ENCODE data around the gene EZH2. TPM values are rescaled to one million over a fixed set of nuclear protein-coding genes. Genes with fewer than 3 reads are reported as not detected.

EZH2 gene
- total RNA-seq: 10.6 to 11.0 TPM (median 10.6 TPM) in 3 replicates
- long read RNA-seq, transcript EZH2-203 (20 exons, 2,591 nt): major isoform, 7 of 28 reads
- long read RNA-seq, transcript EZH2-208 (20 exons, 2,466 nt): minor isoform, 6 of 28 reads
- long read RNA-seq, partial matches to known transcripts: 0 of 28 reads
- long read RNA-seq, other reads (novel, unspliced or antisense): 13 of 28 reads

DNA sequence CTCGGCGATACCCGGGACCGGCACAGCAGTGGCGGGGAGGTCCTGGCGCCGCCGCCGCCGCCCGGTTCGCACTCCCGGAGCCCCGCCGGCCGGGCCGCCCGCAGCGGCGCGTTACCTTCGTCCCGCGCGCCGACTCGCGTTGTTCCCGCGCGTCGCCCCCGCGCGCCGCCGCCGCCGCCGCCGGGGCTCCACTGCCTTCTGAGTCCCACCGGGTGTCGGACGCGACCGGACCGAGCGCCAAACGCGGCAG, at the start of gene EZH2:
TSS of gene EZH2 (minus strand) at position 243 of the 250 bp plus-strand sequence. CDS start 36,993 bp downstream, outside the sequence.
- Mint-ChIP-seq H3K27ac (ENCODE audit: unreplicated experiment) (peak within 1 kb of the TSS; percentile 84), H3K27me3 (ENCODE audit: low read depth) (no peaks in the 10 kb centered on the region), H3K4me1 (ENCODE audit: low read depth) (peaks cover 14% of the 10 kb centered on the region), H3K36me3 (ENCODE audit: low read depth) (no peaks in the 10 kb centered on the region), H3K4me3 (ENCODE audit: unreplicated experiment) (peak within 1 kb of the TSS; percentile 89), H3K9me3 (ENCODE audit: low read depth) (no peaks in the 10 kb centered on the region)
- TF ChIP-seq, protein P1, sequence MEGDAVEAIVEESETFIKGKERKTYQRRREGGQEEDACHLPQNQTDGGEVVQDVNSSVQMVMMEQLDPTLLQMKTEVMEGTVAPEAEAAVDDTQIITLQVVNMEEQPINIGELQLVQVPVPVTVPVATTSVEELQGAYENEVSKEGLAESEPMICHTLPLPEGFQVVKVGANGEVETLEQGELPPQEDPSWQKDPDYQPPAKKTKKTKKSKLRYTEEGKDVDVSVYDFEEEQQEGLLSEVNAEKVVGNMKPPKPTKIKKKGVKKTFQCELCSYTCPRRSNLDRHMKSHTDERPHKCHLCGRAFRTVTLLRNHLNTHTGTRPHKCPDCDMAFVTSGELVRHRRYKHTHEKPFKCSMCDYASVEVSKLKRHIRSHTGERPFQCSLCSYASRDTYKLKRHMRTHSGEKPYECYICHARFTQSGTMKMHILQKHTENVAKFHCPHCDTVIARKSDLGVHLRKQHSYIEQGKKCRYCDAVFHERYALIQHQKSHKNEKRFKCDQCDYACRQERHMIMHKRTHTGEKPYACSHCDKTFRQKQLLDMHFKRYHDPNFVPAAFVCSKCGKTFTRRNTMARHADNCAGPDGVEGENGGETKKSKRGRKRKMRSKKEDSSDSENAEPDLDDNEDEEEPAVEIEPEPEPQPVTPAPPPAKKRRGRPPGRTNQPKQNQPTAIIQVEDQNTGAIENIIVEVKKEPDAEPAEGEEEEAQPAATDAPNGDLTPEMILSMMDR (IDR thresholded peaks at IDR 0.05): no peak
- DNase-seq (ENCODE audit: low spot score): no peak

DNA sequence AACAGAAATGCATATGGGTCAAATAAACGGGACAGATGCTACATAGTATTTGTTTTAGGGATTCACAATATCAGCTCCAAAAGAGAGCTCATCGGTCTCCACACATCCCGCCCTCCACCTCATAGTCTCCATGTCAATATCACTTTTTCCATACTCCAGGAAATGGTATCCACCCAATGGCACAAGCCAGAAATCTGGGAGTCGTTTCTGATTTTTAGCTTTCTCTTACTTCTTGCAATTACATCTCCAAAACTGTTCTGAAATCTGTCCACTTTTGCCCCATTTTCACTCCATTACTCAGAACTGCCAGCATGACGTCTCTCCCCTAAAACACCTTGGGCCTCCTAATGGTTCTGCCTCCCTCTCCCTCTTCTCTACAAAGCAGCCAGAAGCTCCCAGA, 47.4 kb upstream of the EZH2 start:
- Mint-ChIP-seq H3K4me1 (ENCODE audit: low read depth) (peaks cover 8% of the 10 kb centered on the region), H3K36me3 (ENCODE audit: low read depth) (no peaks in the 10 kb centered on the region), H3K27me3 (ENCODE audit: low read depth) (no peaks in the 10 kb centered on the region), H3K9me3 (ENCODE audit: low read depth) (no peaks in the 10 kb centered on the region), H3K27ac (ENCODE audit: unreplicated experiment) (no peak overlapping the region), H3K4me3 (ENCODE audit: unreplicated experiment) (no peak overlapping the region)
- no peak for DNase-seq (ENCODE audit: low spot score)
- TF ChIP-seq, protein P1 (IDR thresholded peaks at IDR 0.05): no peak

DNA sequence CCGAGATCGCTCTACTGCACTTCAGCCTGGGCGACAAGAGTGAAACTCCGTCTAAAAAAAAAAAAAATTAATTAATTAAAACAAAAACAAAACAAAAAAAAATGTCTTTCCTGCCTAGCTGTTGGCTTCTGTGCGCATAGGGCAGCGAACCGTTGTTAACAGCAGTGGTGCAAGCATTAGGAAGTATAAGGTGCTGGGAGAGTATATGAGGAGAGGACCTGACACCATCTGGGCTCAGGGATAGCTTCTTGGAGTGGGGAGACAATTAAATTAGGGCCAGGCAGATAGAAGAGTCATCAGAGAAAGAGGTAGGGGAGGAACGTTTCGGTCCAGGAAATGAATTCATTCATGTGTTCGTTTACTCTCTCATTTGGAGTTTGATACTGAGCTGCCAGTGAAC, 46.2 kb upstream of the EZH2 start:
- no peaks in the 10 kb centered on the region for H3K9me3 Mint-ChIP-seq (ENCODE audit: low read depth)
- peaks cover 8% of the 10 kb centered on the region for H3K4me1 Mint-ChIP-seq (ENCODE audit: low read depth)
- no peak for DNase-seq (ENCODE audit: low spot score)
- TF ChIP-seq, protein P1 (IDR thresholded peaks at IDR 0.05): no peak
- no peaks in the 10 kb centered on the region for H3K36me3 Mint-ChIP-seq (ENCODE audit: low read depth)
- H3K4me3 Mint-ChIP-seq (ENCODE audit: unreplicated experiment): no peak overlapping the region
- no peaks in the 10 kb centered on the region for H3K27me3 Mint-ChIP-seq (ENCODE audit: low read depth)
- no peak overlapping the region for H3K27ac Mint-ChIP-seq (ENCODE audit: unreplicated experiment)

DNA sequence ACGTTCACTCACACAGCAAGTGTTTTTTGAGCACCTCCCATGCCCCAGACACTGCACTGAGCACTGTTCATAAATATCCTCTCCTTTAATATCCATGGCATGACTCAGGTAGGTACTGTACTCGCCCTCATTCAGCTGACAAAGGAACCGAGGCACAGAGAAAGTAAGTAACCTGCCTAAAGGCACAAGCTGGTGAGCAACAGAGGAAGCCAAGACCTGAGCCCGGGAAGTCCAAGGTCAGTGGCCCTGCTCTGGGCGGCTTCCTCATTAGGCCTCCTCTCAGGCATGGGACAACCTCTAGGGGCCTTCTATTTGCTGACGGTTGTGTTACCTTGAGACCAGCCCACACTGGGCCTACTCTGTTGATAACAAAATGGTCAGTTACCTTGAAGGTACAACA, 45.1 kb upstream of the EZH2 start:
- Mint-ChIP-seq H3K4me1 (ENCODE audit: low read depth) (peaks cover 8% of the 10 kb centered on the region), H3K4me3 (ENCODE audit: unreplicated experiment) (no peak overlapping the region), H3K27me3 (ENCODE audit: low read depth) (no peaks in the 10 kb centered on the region), H3K9me3 (ENCODE audit: low read depth) (no peaks in the 10 kb centered on the region), H3K36me3 (ENCODE audit: low read depth) (no peaks in the 10 kb centered on the region), H3K27ac (ENCODE audit: unreplicated experiment) (no peak overlapping the region)
- TF ChIP-seq, protein P1 (IDR thresholded peaks at IDR 0.05): no peak
- DNase-seq (ENCODE audit: low spot score): no peak

DNA sequence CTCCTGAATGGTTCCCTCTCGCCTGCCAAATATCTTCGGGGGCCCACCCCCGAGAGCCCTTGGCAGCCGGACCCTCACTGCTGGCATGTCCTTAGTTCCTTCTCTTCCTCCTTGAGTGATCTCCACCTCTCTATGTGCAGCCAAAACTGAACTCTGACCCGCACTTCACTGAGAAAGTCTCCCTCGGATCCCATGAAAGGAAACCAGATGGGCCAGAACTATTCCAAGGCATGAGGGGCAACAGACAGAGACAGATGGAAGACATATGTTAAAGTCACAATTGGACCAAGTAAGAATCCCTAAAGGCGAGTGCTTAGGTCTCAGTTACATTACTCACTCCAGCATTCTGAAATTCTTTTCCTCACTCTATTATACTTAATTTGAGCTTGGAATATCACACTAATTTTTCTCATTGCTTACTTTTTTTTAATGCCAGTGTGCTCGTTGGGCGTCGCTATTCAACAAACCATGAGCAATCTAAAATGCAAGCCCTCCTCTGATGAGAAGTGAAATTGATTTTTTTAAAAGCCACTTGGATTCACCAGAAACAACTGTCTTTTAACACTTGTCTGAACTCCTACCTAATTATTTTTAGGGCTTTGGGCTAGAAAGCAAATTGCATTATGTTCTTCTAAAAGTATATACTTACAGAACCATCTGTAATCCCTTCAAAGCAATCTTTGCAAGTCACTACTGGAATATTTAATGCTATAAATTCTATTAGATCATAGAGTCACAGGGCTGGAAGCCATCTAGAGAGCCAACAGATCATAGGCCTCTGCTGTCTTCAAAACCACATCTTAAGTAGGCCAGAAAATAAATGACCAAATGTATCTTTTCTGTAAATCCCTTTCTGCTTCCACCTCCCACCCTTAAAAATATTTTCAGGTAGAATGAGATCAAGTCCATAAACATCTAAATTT, 43.3 kb upstream of the EZH2 start:
- Mint-ChIP-seq H3K27ac (ENCODE audit: unreplicated experiment) (no peak overlapping the region), H3K36me3 (ENCODE audit: low read depth) (no peaks in the 10 kb centered on the region), H3K4me3 (ENCODE audit: unreplicated experiment) (no peak overlapping the region), H3K27me3 (ENCODE audit: low read depth) (no peaks in the 10 kb centered on the region), H3K9me3 (ENCODE audit: low read depth) (no peaks in the 10 kb centered on the region), H3K4me1 (ENCODE audit: low read depth) (peaks cover 8% of the 10 kb centered on the region)
- TF ChIP-seq, protein P1 (IDR thresholded peaks at IDR 0.05): no peak
- DNase-seq (ENCODE audit: low spot score): no peak

Data from chondrocyte (in vitro differentiated cells).